HL-60/S4 treated with retinoic acid at 250 ng/mL for 4 days and 3 days (cell line): ENCODE data around the gene EFCC1.
"Not testable (repeated sequence)": the region's sequence is repeated elsewhere in the genome, so short reads cannot be mapped to it uniquely, and the experiment has no call there.

Experiments used
- in situ Hi-C: fragments of 300-500 bp; cut with MboI; formaldehyde crosslinking; loops from 2 replicates; pipeline ENCODE4 v1.7.0; 2022; ENCODE audit warnings: low sequenced_read_pairs

EFCC1 gene

GRCh38 chr3:129051871-129052340 is 50.8 kb downstream of the EFCC1 start:
- in situ Hi-C loops: no loop called here

- in situ Hi-C loops: no loop called here
Observed at GRCh38 chr3:129052675-129053074, 51.6 kb downstream of the EFCC1 start.

GRCh38 chr3:129054605-129055104 is 53.6 kb downstream of the EFCC1 start:
- in situ Hi-C loops: no loop called here

GRCh38 chr3:129056451-129057173 is 55.5 kb downstream of the EFCC1 start:
- in situ Hi-C loops: no loop called here

GRCh38 chr3:129057249-129057648 is 56.1 kb downstream of the EFCC1 start:
- in situ Hi-C loops: no loop called here

- in situ Hi-C loops: no loop called here
Observed at GRCh38 chr3:129058441-129059200, 57.5 kb downstream of the EFCC1 start.

GRCh38 chr3:129059311-129059958 is 58.3 kb downstream of the EFCC1 start:
- in situ Hi-C loops: no loop called here

- in situ Hi-C loops: no loop called here
Observed at GRCh38 chr3:129060276-129061022, 59.3 kb downstream of the EFCC1 start, which contains the start of gene GP9. Gene GP9, plus strand, starts transcription at chr3:129060779. Its CDS starts 961 bp downstream, at chr3:129061740.

GRCh38 chr3:129061023-129061887 is 60.2 kb downstream of the EFCC1 start:
- in situ Hi-C loops: no loop called here

GRCh38 chr3:129061888-129062834 is 61.1 kb downstream of the EFCC1 start:
- in situ Hi-C loops: no loop called here

GRCh38 chr3:129063091-129063640 is 62.1 kb downstream of the EFCC1 start:
- in situ Hi-C loops: no loop called here

GRCh38 chr3:129063841-129064482 is 62.9 kb downstream of the EFCC1 start:
- in situ Hi-C loops: no loop called here

- in situ Hi-C loops: no loop called here
Observed at GRCh38 chr3:129065016-129065719, 64.1 kb downstream of the EFCC1 start.

GRCh38 chr3:129065720-129066073 is 64.6 kb downstream of the EFCC1 start:
- in situ Hi-C loops: no loop called here

- in situ Hi-C loops: not testable (repeated sequence)
Observed at GRCh38 chr3:129067719-129068118, 66.6 kb downstream of the EFCC1 start.

- in situ Hi-C loops: no loop called here
Observed at GRCh38 chr3:129068291-129068886, 67.3 kb downstream of the EFCC1 start.
